ENCODE results near the gene MEGF10. TPM values are rescaled to one million over a fixed set of nuclear protein-coding genes. Genes with fewer than 3 reads are reported as not detected.
A peak's percentile ranks its signal among the peaks of the same experiment; 100 is the strongest.

MEGF10 gene
- total RNA-seq, 2 donors from 2014 or later, result 0.49 to 0.92 TPM

DNA sequence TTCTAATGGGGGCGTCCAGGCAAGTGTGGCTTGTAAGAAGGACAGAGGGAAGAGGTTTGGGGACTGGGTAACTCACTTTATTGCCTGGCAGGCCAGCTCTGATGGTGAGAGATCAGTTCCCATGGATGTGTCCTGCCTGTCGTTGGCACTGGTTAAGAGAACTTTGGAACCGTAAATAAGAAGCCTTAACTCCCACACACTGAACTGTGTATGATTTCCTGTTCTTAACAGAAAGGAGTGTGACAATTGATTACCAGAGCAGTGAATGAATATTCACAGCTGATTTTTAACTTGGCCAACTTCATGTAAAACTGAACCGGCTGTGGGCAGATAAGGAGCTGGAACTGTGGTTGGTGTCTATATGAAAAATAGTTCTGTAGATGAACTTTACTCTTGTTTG, 63.2 kb downstream of the MEGF10 start:
- DNase-seq (peak in 1 of 2 donors; percentile 11), ATAC-seq (peak; percentile 99)
- intact Hi-C loops (cut with DNase I, micrococcal nuclease), result no loop called here

- no peak for DNase-seq
- no peak for ATAC-seq
- intact Hi-C loops (cut with DNase I, micrococcal nuclease), result no loop called here
These were observed 64.7 kb downstream of the MEGF10 start for GRCh38 chr5:127355337-127355736.

DNA sequence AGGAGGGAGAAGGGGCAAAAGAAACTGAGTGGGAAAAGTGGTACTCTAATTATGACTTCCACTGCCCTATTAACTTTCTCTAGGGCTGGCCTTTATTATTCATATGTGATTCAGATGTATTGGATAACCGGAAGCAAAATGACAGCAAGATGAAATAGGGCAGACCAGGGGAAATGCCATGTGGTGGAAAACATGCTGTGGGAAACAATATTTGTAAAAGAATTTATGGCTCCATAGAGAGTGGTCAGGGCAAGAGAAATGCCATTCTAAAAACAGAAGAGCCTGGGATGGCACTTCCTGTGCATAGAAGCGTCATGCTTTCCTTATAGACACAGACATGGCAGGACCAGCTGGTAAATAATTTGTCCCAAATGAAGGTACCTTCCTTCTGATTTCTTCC, 67.7 kb downstream of the MEGF10 start:
- intact Hi-C loops (cut with DNase I, micrococcal nuclease), result no loop called here
- DNase-seq (no peak), ATAC-seq (no peak)

DNA sequence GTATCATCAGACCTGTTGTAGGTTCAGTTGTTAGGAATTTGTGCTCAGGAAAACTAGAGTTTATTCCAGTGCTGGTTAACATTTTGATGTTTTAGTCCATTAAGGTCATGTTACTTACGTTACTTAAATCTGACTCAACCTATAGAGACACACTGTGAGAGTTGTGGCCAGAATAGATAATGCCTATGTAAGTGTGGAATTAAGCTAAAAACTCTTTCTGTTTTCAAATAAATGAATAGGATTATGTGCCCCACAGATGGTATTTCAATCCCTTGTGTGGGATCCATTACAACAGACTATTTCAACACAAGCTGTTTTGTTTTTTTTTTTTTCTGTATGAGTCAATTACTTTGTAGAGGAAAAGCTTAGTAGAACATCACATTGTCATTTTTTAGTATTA, 68.1 kb downstream of the MEGF10 start:
- intact Hi-C loops (cut with DNase I, micrococcal nuclease), result no loop called here
- ATAC-seq (no peak), DNase-seq (no peak)

GRCh38 chr5:127359502-127359901, 68.9 kb downstream of the MEGF10 start:
- intact Hi-C loops (cut with DNase I, micrococcal nuclease), result no loop called here
- DNase-seq (no peak), ATAC-seq (peak; percentile 96)

- intact Hi-C loops (cut with DNase I, micrococcal nuclease), result no loop called here
- no peak for DNase-seq
These were observed 72.8 kb downstream of the MEGF10 start for GRCh38 chr5:127363403-127363802.

DNA sequence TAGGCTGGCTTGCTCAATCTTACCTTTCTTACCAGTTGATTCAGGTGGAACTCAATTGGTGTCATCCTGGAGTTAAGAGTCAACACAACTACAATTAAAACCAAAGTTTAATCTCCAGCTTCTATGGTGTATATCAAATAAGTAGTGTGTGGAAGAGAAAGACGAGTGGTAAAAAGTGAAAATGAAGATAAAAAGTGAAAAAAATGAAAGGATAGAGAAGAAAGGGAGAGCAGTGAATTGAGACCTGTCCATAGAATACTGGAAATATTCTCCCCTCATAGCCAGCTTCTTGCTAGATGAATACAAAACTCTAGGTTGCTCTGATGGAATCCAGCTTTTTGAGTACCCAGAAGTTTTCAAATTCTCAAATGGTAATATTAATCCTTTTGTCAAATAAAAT, 76.4 kb downstream of the MEGF10 start:
- ATAC-seq (no peak), DNase-seq (no peak)
- intact Hi-C loops (cut with DNase I, micrococcal nuclease), result no loop called here

More at GRCh38 chr5:127363403-127363802, 72.8 kb downstream of the MEGF10 start:
- no peak for ATAC-seq

- no peak for DNase-seq
- intact Hi-C loops (cut with DNase I, micrococcal nuclease), result no loop called here
- ATAC-seq, result no peak
These were observed 77.4 kb downstream of the MEGF10 start for GRCh38 chr5:127367946-127368465.

DNA sequence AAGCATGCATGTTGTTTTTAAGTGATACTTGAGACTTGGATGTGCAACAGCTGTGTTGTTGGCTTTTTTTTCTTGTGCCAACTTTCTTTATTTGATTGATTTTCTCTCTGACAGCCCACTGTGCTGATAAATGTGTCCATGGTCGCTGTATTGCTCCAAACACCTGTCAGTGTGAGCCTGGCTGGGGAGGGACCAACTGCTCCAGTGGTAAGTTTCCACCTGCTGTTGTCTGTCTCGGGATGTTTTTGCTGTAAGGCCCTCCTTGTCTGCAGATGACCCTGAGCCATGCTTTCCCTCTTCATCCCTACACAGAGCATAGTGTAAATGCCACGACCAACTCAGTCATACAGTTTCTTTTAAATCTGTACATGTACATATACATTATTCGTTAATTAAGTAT, 79.2 kb downstream of the MEGF10 start:
- DNase-seq (no peak), ATAC-seq (no peak)
- intact Hi-C loops (cut with DNase I, micrococcal nuclease), result no loop called here

DNA sequence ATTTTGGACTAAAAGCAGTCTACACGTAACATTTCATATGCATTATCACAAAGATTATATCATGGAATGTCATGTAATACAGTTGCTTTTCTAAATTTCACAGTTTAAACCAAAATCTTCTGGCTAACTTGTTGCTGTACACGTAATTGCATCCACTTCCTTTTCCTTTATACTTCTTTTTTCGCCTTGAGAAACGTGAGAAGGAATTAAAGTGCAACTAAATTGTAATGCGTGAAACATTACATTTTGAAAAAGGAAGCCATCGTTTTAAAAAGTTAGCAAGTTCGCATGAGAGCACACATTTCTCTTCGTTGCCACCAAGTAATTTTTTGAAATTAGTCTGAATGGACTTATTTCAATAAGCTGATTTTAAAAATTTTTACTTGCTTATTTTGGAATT, 80.0 kb downstream of the MEGF10 start:
- ATAC-seq (no peak), DNase-seq (no peak)
- intact Hi-C loops (cut with DNase I, micrococcal nuclease), result no loop called here

DNA sequence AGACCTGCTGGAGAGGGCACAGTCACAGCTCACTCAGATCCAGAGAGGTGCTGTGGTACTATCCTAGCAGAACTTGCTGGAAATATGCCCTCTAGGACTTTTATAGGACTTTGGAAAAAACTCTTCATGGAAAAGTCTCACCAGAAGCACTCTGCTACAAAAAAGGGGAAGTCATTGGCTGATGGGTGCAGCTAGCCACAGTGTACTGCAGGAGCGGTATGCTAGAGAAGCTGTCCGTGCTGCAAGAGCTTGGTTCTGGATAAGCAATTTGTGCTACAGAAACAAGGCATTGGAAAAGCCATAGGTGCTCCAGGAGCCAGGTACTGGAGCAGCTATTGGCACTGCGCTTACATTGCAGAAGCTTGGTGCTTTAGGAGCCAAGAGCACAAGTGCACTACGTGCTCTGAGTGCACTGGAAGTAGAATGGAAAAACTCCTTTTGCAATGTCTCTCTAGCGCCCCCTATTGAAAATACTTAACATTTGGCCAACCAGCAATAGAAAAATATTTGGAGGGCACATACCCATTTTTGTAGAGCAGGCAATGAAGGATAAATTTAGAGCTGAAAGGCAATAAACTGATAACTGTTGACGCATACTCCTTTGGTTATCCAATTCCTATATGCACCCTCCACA, 83.4 kb downstream of the MEGF10 start:
- ATAC-seq (no peak), DNase-seq (no peak)
- intact Hi-C loops (cut with DNase I, micrococcal nuclease), result no loop called here

DNA sequence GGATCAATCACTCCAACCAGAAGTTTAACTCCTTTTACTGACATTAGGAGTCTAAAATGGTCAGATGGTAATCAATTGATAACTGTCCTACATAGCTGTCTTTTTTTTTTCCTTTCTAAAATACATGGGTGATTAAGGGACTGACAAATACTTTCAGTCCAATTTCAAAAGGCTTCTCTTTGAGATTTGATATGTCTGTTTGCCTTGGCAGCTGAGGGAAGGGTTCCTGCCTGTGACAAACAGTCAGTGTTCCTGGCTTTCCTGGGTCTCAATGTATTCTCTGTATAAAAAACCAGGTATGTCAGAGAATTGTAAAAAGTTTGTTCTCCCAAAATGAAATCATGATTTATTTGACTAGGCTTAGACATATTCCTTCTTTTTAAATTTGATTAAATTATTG, 84.5 kb downstream of the MEGF10 start:
- ATAC-seq (no peak), DNase-seq (no peak)
- intact Hi-C loops (cut with DNase I, micrococcal nuclease), result no loop called here

GRCh38 chr5:127375544-127376091, 85.0 kb downstream of the MEGF10 start:
- ATAC-seq, result no peak
- intact Hi-C loops (cut with DNase I, micrococcal nuclease), result no loop called here

DNA sequence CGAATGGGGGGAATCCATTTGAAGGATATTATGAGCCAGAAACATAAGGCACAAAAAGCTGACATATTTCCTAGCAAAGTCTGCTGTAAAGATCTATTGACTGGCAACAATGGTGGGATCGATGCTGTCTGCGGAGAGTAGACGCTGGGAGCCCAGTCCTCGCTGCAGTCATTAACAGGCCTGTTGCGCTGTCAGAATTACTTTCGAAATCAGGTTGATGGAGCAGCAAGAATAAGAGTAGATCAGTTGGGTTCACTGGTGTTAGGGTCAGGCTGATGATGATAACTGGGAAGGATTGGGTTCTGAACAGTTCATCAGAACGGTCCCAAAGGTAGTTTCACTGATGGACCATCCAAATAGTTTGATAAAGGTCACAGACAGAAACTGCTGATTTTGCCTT, 87.1 kb downstream of the MEGF10 start:
- DNase-seq, result no peak
- ATAC-seq, result no peak
- intact Hi-C loops (cut with DNase I, micrococcal nuclease), result no loop called here

More at GRCh38 chr5:127375544-127376091, 85.0 kb downstream of the MEGF10 start:
- DNase-seq, result no peak

DNA sequence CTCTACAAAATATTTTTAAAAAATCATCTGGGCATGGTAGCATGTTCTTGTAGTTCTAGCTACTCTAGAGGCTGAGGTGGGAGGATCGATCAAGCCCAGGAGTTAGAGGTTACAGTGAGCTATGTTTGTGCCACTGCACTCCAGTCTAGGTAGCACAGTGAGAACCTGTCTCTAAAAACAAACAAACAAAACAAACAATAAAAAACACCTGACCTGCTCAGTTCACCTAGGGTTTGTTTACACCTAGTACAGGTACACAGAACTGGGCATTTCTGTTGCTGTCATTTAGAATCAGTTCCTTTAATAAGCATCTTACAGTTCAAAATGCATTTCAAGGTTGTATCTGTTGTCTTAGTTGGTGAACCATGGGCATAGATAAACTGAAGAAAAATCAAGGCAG, 95.3 kb downstream of the MEGF10 start:
- DNase-seq, result no peak
- ATAC-seq, result no peak
- intact Hi-C loops (cut with DNase I, micrococcal nuclease), result no loop called here

DNA sequence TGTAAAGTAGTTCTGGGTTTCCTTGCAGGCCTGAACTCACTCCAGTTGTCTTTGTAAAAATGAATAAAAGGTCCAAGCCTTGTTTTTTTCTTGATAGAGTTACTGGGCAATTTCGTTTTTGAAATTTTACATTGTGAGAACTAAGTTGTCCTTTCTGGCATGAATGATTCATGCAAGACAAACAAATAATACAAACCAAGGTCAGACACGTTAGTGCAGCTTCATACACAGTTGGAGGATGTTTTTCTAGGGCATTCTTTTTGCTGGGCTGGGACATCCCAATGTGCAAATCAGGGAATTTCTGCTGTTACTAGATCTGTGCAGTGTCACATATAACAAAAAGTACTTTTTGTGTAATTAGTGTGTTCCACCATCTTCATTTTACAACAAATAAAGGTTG, 96.0 kb downstream of the MEGF10 start:
- no peak for DNase-seq
- intact Hi-C loops (cut with DNase I, micrococcal nuclease), result no loop called here
- ATAC-seq, result no peak

- intact Hi-C loops (cut with DNase I, micrococcal nuclease), result no loop called here
- ATAC-seq (no peak), DNase-seq (no peak)
These were observed 99.0 kb downstream of the MEGF10 start for GRCh38 chr5:127389601-127390000.

GRCh38 chr5:127392762-127393161, 102.2 kb downstream of the MEGF10 start:
- no peak for ATAC-seq
- no peak for DNase-seq
- intact Hi-C loops (cut with DNase I, micrococcal nuclease), result no loop called here

DNA sequence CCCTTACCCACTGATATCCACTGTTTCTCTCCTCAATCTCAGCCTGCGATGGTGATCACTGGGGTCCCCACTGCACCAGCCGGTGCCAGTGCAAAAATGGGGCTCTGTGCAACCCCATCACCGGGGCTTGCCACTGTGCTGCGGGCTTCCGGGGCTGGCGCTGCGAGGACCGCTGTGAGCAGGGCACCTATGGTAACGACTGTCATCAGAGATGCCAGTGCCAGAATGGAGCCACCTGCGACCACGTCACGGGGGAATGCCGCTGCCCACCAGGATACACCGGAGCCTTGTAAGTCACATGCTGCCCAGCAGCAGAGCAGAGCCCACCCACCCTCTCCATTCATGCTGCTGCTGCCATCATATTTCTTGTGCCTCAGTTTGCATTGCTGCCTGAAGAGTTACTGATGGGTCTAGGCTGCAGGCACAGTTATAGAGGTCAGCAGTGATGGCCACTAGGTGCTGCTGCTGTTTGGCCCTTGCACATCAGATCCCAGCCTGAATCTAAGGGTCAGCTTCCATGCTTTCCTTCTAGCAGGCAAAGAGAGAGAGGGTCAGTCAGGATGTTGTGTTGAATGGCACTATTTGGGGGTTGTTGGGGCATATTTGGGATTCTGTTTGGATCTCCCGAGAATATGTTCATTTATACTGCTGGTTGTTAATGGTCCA, 106.0 kb downstream of the MEGF10 start:
- intact Hi-C loops (cut with DNase I, micrococcal nuclease), result no loop called here
- ATAC-seq, result no peak
- no peak for DNase-seq

GRCh38 chr5:127398508-127398907, 107.9 kb downstream of the MEGF10 start:
- DNase-seq (no peak), ATAC-seq (no peak)
- intact Hi-C loops (cut with DNase I, micrococcal nuclease), result no loop called here

Measured in left colon (tissue), 2 donors.